PC-3 (cell line): ENCODE data around the gene KIF13A. TPM values are rescaled to one million over a fixed set of nuclear protein-coding genes. Genes with fewer than 3 reads are reported as not detected.

ENCODE experiments used
- ATAC-seq: fragments of 200-7000 bp; cut with Tn5 transposase; 2 replicates; pipeline ENCODE4 v1.9.1; 2020; ENCODE audit warnings: mild to moderate bottlenecking, moderate library complexity
- BruUV-seq: library from RNA; stranded (reverse); fragments of 400-500 nt; replicated peaks from 2 replicates; lab custom pipeline; 2021; lab: Mats Ljungman, UMichigan
- CTCF ChIA-PET: fragments of 300-600 bp; sonication (Branson Sonifier 250); formaldehyde crosslinking; loops from one replicate; lab custom pipeline; 2022; ENCODE audit warnings: antibody characterized with exemption; lab: Charles Lee
- POLR2A ChIA-PET: fragments of 300-600 bp; sonication (Branson Sonifier 250); formaldehyde crosslinking; loops from one replicate; lab custom pipeline; 2022; ENCODE audit warnings: antibody characterized with exemption; ENCODE audit not compliant: unreplicated experiment; lab: Charles Lee
- DNase-seq: peaks from one replicate; pipeline ENCODE4 v3.0.0-alpha.2; 2015
- H2AFZ ChIP-seq: fragments of 300-600 bp; sonication (generic); 2 replicates; pipeline ENCODE4 v1.6.0; 2016; ENCODE audit warnings: antibody characterized with exemption, low read length
- H3F3A ChIP-seq: fragments of 300-600 bp; sonication (generic); one replicate; pipeline ENCODE4 v1.6.0; 2017; ENCODE audit warnings: antibody characterized with exemption, low read length, control low read depth, mild to moderate bottlenecking; ENCODE audit not compliant: unreplicated experiment
- H3K27ac ChIP-seq: fragments of 300-600 bp; sonication (generic); 2 replicates; pipeline ENCODE4 v1.5.1; 2016; ENCODE audit warnings: mild to moderate bottlenecking, low read length
- H3K27me3 ChIP-seq: fragments of 300-600 bp; sonication (generic); 2 replicates; pipeline ENCODE4 v1.6.1; 2016; ENCODE audit warnings: low read length, mixed read lengths
- H3K36me3 ChIP-seq: fragments of 300-600 bp; sonication (generic); 2 replicates; pipeline ENCODE4 v1.6.1; 2016; ENCODE audit warnings: low read depth, mixed run types, low read length, mixed read lengths
- H3K4me1 ChIP-seq: fragments of 300-600 bp; sonication (generic); 2 replicates; pipeline ENCODE4 v1.5.1; 2016; ENCODE audit warnings: low read length; ENCODE audit not compliant: insufficient read depth
- H3K4me2 ChIP-seq: fragments of 300-600 bp; sonication (generic); 2 replicates; pipeline ENCODE4 v1.6.0; 2016; ENCODE audit warnings: low read length
- H3K4me3 ChIP-seq: fragments of 300-600 bp; sonication (generic); 2 replicates; pipeline ENCODE4 v1.5.1; 2016; ENCODE audit warnings: mild to moderate bottlenecking, low read length, mixed read lengths
- H3K79me2 ChIP-seq: fragments of 300-600 bp; sonication (generic); 2 replicates; pipeline ENCODE4 v1.6.1; 2017; ENCODE audit warnings: low read length, mixed read lengths
- H3K9ac ChIP-seq: fragments of 300-600 bp; sonication (generic); 2 replicates; pipeline ENCODE4 v1.6.0; 2016; ENCODE audit warnings: mild to moderate bottlenecking, low read length
- H3K9me2 ChIP-seq: fragments of 300-600 bp; sonication (generic); replicated peaks from 2 replicates; pipeline ENCODE4 v1.6.1; 2016; ENCODE audit warnings: mixed run types, low read length, mixed read lengths
- H3K9me3 ChIP-seq: fragments of 300-600 bp; sonication (generic); 2 replicates; pipeline ENCODE4 v1.6.1; 2016; ENCODE audit warnings: low read length, mixed read lengths
- H4K20me1 ChIP-seq: fragments of 300-600 bp; sonication (generic); 2 replicates; pipeline ENCODE4 v1.6.1; 2016; ENCODE audit warnings: low read length, mixed read lengths
- EZH2 ChIP-seq: fragments of 300-600 bp; sonication (generic); IDR thresholded peaks from one replicate; pipeline ENCODE4 v1.6.1; 2017; ENCODE audit warnings: antibody characterized with exemption, mild to moderate bottlenecking, low read length; ENCODE audit not compliant: unreplicated experiment
- EZH2phosphoT487 ChIP-seq: fragments of 300-600 bp; sonication (generic); IDR thresholded peaks from 2 replicates; pipeline ENCODE4 v1.6.1; 2018; ENCODE audit warnings: mild to moderate bottlenecking, antibody characterized with exemption, low read length, borderline replicate concordance
- intact Hi-C: fragments of 100-400 bp; cut with micrococcal nuclease; formaldehyde crosslinking; loops from 2 replicates; pipeline ENCODE4 v1.9.0; 2023
- total RNA-seq: library from RNA; depleted of rRNA; stranded (reverse); fragments of >200 nt; gene quantifications from 2 replicates; pipeline ENCODE4 v1.2.3, GENCODE V29; 2014
- TF ChIP-seq, protein P1 (sequence below): fragments of 300-600 bp; sonication (generic); conservative IDR thresholded peaks from 2 replicates; pipeline ENCODE4 v1.5.1; 2017; ENCODE audit warnings: antibody characterized with exemption, low read depth, mild to moderate bottlenecking, low read length

The KIF13A gene
- total RNA-seq, 1 experiment from 2014 or later, result 21.3 TPM

DNA sequence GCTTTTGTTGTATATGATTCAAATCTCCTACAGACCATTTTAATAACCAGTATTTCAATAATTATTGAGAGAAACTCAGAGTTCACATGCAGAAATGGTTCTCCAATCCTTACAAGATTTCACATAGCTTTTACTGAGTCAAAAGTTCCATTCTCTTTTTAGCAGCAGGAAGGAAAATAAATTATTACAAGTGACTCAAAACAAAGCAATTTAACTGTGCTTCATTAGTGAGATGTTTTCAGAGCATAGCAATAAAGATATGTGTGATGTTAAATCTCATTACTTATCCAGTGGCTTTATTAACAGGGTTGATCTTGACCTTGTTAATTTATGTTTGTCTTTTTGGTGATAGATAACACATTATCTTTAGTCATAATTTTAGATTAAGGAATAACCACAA, 22.0 kb downstream of the KIF13A start:
- Histone ChIP-seq H3K4me3 (no peak overlapping the region), H3K79me2 (peaks cover 30% of the 10 kb centered on the region), H3F3A (no peaks in the 10 kb centered on the region), H3K4me2 (no peak overlapping the region), H3K9ac (no peak overlapping the region), H3K27me3 (no peaks in the 10 kb centered on the region), H3K9me3 (no peaks in the 10 kb centered on the region), H2AFZ (no peak overlapping the region), H3K4me1 (peaks cover 16% of the 10 kb centered on the region; the same call in 1 of the 2 replicates), H3K36me3 (no peaks in the 10 kb centered on the region), H4K20me1 (no peaks in the 10 kb centered on the region), H3K27ac (no peak overlapping the region), H3K9me2 (no peaks in the 10 kb centered on the region)
- intact Hi-C loops, result no loop called here
- DNase-seq, result no peak
- CTCF ChIA-PET, result no interaction called here
- no TSS peak for BruUV-seq
- ATAC-seq, result no peak
- POLR2A ChIA-PET, result no interaction called here
- TF ChIP-seq EZH2, result no peak
- TF ChIP-seq, protein P1, sequence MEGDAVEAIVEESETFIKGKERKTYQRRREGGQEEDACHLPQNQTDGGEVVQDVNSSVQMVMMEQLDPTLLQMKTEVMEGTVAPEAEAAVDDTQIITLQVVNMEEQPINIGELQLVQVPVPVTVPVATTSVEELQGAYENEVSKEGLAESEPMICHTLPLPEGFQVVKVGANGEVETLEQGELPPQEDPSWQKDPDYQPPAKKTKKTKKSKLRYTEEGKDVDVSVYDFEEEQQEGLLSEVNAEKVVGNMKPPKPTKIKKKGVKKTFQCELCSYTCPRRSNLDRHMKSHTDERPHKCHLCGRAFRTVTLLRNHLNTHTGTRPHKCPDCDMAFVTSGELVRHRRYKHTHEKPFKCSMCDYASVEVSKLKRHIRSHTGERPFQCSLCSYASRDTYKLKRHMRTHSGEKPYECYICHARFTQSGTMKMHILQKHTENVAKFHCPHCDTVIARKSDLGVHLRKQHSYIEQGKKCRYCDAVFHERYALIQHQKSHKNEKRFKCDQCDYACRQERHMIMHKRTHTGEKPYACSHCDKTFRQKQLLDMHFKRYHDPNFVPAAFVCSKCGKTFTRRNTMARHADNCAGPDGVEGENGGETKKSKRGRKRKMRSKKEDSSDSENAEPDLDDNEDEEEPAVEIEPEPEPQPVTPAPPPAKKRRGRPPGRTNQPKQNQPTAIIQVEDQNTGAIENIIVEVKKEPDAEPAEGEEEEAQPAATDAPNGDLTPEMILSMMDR, result no peak
- no peak for TF ChIP-seq EZH2phosphoT487

DNA sequence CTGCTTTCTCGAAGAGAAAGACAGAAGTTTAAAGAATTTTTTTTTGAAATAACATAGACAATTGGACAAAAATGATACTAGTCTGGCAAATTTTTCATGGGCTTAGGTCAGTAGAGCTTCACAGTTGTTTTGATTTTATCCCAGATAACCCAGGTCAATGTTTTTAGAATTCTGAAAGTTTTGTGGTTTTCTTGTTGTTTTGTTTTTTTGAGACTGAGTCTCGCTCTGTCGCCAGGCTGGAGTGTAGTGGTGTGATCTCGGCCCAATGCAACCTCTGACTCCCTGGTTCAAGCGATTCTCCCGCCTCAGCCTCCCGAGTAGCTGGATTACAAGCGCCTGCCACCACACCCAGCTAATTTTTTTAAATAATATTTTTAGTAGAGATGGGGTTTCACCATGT, 22.8 kb downstream of the KIF13A start:
- CTCF ChIA-PET, result no interaction called here

DNA sequence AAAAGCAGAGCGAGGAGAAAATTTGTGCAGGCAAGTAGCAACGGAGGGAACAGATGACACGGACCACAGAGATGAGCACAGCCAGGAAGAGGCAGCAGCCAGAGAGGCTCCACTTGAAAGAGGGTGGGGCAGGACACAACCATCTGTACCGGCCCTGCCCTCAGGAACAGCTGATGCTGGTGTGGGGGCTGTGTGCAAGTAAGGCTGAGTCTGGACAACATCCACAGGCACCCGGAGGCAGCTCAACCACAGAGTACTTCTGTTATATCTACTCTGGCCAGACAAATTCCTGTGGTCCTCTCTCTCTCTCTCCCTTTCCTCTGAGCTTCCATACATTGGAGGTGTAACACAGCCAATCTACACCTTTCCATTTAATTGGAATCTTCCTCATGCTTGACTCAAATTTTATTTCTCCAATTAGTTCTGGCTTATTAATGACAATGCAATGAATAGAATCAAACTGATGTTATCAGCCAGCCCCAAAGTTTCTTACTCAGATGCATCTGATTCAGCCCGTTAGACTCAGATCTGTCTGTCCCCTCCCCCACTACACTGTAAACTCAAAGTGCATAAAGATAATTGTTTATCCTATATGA, 24.9 kb downstream of the KIF13A start:
- no peak for DNase-seq
- CTCF ChIA-PET, result no interaction called here
- Histone ChIP-seq H3K27me3 (no peaks in the 10 kb centered on the region), H3K4me2 (no peak overlapping the region), H3K4me3 (no peak overlapping the region), H4K20me1 (no peaks in the 10 kb centered on the region), H3K9ac (no peak overlapping the region), H3F3A (no peaks in the 10 kb centered on the region), H3K9me2 (no peaks in the 10 kb centered on the region), H3K36me3 (0 out of 2 replicates have a peak, but pooled peaks cover 2% of the 10 kb centered on the region), H3K4me1 (0 out of 2 replicates have a peak, but pooled peaks cover 3% of the 10 kb centered on the region), H3K27ac (no peak overlapping the region), H2AFZ (no peak overlapping the region), H3K79me2 (0 out of 2 replicates have a peak, but pooled peaks cover 16% of the 10 kb centered on the region), H3K9me3 (no peaks in the 10 kb centered on the region)
- POLR2A ChIA-PET, result no interaction called here
- no peak for ATAC-seq
- intact Hi-C loops, result no loop called here
- BruUV-seq, result no TSS peak
- no peak for TF ChIP-seq EZH2
- TF ChIP-seq EZH2phosphoT487, result no peak
- TF ChIP-seq, protein P1, result no peak

More for the DNA sequence above, 22.8 kb downstream of the KIF13A start:
- DNase-seq (no peak), ATAC-seq (no peak)
- Histone ChIP-seq H3K27ac (no peak overlapping the region), H3K9me3 (no peaks in the 10 kb centered on the region), H3K79me2 (peaks cover 27% of the 10 kb centered on the region; the same call in 1 of the 2 replicates), H3F3A (no peaks in the 10 kb centered on the region), H2AFZ (no peak overlapping the region), H4K20me1 (no peaks in the 10 kb centered on the region), H3K27me3 (no peaks in the 10 kb centered on the region), H3K9ac (no peak overlapping the region), H3K4me3 (no peak overlapping the region), H3K9me2 (no peaks in the 10 kb centered on the region), H3K4me2 (no peak overlapping the region), H3K36me3 (no peaks in the 10 kb centered on the region), H3K4me1 (peaks cover 16% of the 10 kb centered on the region; the same call in 1 of the 2 replicates)
- no TSS peak for BruUV-seq
- TF ChIP-seq EZH2, result no peak
- no peak for TF ChIP-seq EZH2phosphoT487
- TF ChIP-seq, protein P1, result no peak
- POLR2A ChIA-PET, result no interaction called here
- intact Hi-C loops, result no loop called here
